ENCODE measurements around the gene ZNF343. TPM values are rescaled to one million over a fixed set of nuclear protein-coding genes. Genes with fewer than 3 reads are reported as not detected.

The ZNF343 gene
- polyA plus RNA-seq, 1 donor from 2014 or later: 14.3 TPM

GRCh38 chr20:2515203-2515602 is 6.5 kb upstream of the ZNF343 start:
- Histone ChIP-seq H3K36me3 (ENCODE audit: insufficient read depth, low read length) (no peaks in the 10 kb centered on the region), H3K9me3 (ENCODE audit: low read length) (no peaks in the 10 kb centered on the region), H3K27me3 (ENCODE audit: insufficient read depth, low read depth, low read length) (peaks cover 26% of the 10 kb centered on the region), H3K4me3 (ENCODE audit: low read length) (no peak overlapping the region), H3K79me2 (replicated peaks; ENCODE audit: insufficient read depth, low read length) (no peaks in the 10 kb centered on the region), H3K9ac (ENCODE audit: low read length) (no peak overlapping the region), H4K20me1 (ENCODE audit: insufficient read depth) (no peaks in the 10 kb centered on the region), H3F3A (ENCODE audit: insufficient read depth, low read length, poor library complexity, severe bottlenecking) (no peaks in the 10 kb centered on the region), H3K9me2 (ENCODE audit: insufficient read depth, low read length) (no peaks in the 10 kb centered on the region), H3K27ac (ENCODE audit: low read length) (no peak overlapping the region), H3K4me2 (ENCODE audit: low read length) (no peak overlapping the region), H2AFZ (ENCODE audit: low read depth, low read length) (no peak overlapping the region)
- TF ChIP-seq EZH2 (IDR thresholded peaks at IDR 0.05; ENCODE audit: borderline replicate concordance, insufficient read depth, low read length, poor library complexity, severe bottlenecking) (no peak), POLR2AphosphoS5 (IDR thresholded peaks at IDR 0.05) (no peak), MXI1 (conservative IDR thresholded peaks at IDR 0.05; ENCODE audit: poor library complexity, severe bottlenecking) (no peak), CTCF (IDR thresholded peaks at IDR 0.05; ENCODE audit: poor library complexity, severe bottlenecking) (no peak), SMC3 (conservative IDR thresholded peaks at IDR 0.05; ENCODE audit: poor library complexity) (no peak), REST (IDR thresholded peaks at IDR 0.05; ENCODE audit: borderline replicate concordance) (no peak), EP300 (conservative IDR thresholded peaks at IDR 0.05; ENCODE audit: poor library complexity, severe bottlenecking) (no peak), RAD21 (conservative IDR thresholded peaks at IDR 0.05) (no peak), TAF1 (IDR thresholded peaks at IDR 0.05; ENCODE audit: low read depth) (no peak)

- Histone ChIP-seq H3K9ac (ENCODE audit: low read length) (no peak overlapping the region), H3K4me3 (ENCODE audit: low read length) (peak overlapping the region; percentile 75)
Measured at GRCh38 chr20:2509794-2510193, 1.1 kb upstream of the ZNF343 start.

More at GRCh38 chr20:2509794-2510193, 1.1 kb upstream of the ZNF343 start:
- H3K4me2 ChIP-seq (ENCODE audit: low read length): peak overlapping the region; percentile 30
- no peak for TF ChIP-seq EZH2 (IDR thresholded peaks at IDR 0.05; ENCODE audit: borderline replicate concordance, insufficient read depth, low read length, poor library complexity, severe bottlenecking)
- no peak for TF ChIP-seq REST (IDR thresholded peaks at IDR 0.05; ENCODE audit: borderline replicate concordance)
- TF ChIP-seq POLR2AphosphoS5 (IDR thresholded peaks at IDR 0.05): no peak
- no peak for TF ChIP-seq TAF1 (IDR thresholded peaks at IDR 0.05; ENCODE audit: low read depth)
- TF ChIP-seq SMC3 (conservative IDR thresholded peaks at IDR 0.05; ENCODE audit: poor library complexity): no peak
- no peak for TF ChIP-seq CTCF (IDR thresholded peaks at IDR 0.05; ENCODE audit: poor library complexity, severe bottlenecking)
- no peak for TF ChIP-seq MXI1 (conservative IDR thresholded peaks at IDR 0.05; ENCODE audit: poor library complexity, severe bottlenecking)
- no peak for TF ChIP-seq RAD21 (conservative IDR thresholded peaks at IDR 0.05)
- peaks cover 16% of the 10 kb centered on the region for H3K27me3 ChIP-seq (ENCODE audit: insufficient read depth, low read depth, low read length)
- H3K79me2 ChIP-seq (replicated peaks; ENCODE audit: insufficient read depth, low read length): peaks cover 12% of the 10 kb centered on the region
- no peaks in the 10 kb centered on the region for H3K9me2 ChIP-seq (ENCODE audit: insufficient read depth, low read length)
- H3K36me3 ChIP-seq (ENCODE audit: insufficient read depth, low read length): no peaks in the 10 kb centered on the region
- no peak overlapping the region for H3K27ac ChIP-seq (ENCODE audit: low read length)
- no peaks in the 10 kb centered on the region for H4K20me1 ChIP-seq (ENCODE audit: insufficient read depth)
- H3K9me3 ChIP-seq (ENCODE audit: low read length): no peaks in the 10 kb centered on the region
- no peak overlapping the region for H2AFZ ChIP-seq (ENCODE audit: low read depth, low read length)
- H3F3A ChIP-seq (ENCODE audit: insufficient read depth, low read length, poor library complexity, severe bottlenecking): no peaks in the 10 kb centered on the region
